Hematopoietic multipotent progenitor cell treated with erythropoietin and hydrocortisone succinate and interleukin-3 and kit ligand, for 15 days (in vitro differentiated cells): ENCODE results near the gene CDCA5.

ENCODE experiments used
- DNase-seq: peaks from one replicate; pipeline ENCODE4 v3.0.0-alpha.2; 2015; ENCODE audit warnings: low spot score

CDCA5 gene

DNA sequence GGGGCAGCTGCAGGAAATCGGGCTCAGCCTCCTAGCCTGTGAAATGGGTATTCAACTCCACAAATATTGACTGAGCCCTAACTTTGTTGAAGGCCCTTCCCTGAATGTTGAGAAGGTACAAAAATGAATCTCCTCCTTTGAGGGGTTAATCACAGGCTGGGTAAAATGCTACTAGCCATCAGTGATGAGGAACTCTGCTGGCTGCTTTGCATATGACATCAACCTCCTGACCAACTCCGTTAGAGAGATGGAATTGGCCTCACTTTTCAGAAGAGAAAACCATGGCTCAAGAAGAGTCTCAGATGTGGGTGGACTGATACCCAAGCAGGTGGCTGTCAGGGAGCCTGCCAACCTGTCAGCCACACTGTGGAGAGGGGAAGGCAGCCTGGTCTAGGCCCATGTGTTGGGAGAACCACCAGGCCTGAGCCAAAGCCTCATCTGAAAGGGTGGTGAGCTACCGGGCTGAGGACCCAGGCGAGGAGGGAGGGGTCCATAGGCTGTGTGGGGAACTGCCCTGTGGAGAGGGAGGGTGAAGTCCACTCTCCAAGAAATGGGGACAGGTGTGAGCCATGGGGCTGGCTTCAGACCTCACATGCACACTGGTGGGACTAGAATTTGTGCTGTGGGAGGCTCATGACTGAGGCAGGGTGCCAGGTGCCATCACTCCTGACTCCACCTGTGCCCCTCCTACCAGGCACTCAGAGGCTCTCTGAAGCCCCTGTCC, 11.8 kb downstream of the CDCA5 start:
- no peak for DNase-seq

DNA sequence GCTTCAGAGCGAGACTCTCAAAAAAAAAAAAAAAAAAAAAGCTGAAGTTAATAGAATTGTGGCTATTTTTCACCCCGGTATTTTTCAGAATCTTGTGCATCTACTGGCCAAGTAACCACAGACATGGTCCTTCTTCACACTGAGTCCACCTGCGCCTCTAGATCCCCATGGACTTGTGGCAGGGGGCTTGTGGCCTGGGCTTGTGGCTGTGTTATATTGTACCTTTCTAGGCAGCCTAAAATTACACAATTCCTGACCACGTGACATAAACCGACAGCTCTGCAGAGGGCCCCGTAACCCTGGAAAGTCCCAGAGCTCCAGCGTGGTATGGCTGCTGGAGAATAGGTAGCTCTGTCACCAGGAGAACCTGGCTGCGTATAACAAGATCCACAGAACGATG, 14.6 kb downstream of the CDCA5 start:
- no peak for DNase-seq

DNA sequence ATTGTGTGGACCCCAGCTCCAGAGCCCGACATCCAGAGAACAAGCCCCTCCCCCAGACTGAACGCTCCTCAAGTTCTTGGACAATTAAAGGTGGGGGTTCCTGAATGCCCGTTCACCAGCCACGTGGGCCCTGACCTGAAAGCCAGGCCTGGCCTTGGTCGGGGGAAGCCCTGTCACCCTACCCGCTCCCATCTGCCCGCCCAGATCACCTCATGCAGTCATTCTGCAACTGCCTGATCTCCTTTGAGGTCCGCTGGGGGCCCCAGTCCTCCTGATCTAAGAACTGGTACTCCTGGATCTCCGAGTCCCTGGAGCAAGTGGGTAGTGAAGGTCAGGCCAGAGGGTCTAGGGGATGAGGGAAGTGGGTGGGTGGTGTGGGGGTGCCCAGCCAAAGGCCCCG, 16.4 kb downstream of the CDCA5 start:
- no peak for DNase-seq

DNA sequence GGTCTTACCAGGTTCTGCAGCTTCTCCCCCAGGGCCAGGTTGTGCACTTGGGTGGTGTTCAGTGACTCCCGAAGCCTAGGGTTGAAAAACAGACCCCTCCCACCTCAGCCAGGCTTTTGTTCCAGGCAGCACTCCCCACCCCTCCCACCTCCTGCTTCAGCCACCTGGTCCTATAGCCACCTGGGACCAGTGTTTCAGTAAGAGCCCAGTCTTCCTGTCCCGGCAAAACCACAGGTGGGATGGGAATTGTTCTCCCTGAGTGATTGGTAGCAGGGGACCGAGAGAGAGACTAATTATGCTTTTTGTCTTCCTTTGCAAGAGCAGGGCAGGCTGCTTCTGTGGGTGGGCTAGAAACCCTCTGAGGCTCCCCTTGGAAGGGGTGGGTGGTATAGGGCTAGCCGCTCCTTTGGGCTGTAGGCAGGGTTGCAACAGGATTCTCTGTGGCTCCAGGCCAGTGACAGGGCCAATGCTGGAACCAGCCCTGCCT, 17.0 kb downstream of the CDCA5 start:
- DNase-seq, result no peak

DNA sequence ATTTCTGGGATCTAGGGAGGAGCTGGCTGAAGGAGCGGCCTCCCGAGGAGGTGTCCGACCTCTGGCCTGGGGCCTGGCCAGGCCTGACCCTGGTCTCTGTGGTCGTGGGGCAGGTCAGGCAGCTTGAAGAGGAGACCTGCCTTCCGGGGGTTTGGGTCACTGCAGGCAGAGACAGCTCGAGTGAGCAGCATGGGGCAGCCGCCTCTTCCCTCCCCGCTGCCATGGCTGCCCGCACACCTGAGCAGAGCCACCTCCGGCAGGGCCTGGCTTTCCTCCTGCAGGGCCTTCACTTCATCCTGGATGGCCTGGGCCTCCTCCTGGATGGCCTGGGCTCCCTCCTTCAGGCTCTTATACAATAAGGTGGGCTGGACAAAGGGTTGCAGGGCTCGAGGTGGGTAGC, 17.5 kb downstream of the CDCA5 start:
- no peak for DNase-seq

DNA sequence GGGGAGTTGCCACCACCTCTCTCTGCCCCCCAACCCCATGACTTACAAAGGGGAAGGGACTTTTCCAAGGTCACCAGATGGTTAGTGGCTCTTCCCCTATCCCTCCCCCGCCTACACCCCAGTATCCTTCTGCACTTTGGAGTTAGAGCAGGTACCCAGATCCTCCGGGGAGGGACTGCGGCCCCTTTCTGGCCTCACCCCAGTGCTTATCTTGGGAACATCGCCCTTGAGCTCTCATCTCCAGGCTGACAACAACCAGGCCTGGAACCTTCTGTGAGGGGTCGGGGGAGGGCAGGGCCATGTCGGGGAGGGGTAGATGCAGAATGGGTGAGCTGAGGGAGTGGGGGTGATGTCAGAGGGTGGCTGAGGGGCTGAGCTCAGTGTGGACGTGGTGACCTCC, 18.0 kb downstream of the CDCA5 start:
- no peak for DNase-seq

DNA sequence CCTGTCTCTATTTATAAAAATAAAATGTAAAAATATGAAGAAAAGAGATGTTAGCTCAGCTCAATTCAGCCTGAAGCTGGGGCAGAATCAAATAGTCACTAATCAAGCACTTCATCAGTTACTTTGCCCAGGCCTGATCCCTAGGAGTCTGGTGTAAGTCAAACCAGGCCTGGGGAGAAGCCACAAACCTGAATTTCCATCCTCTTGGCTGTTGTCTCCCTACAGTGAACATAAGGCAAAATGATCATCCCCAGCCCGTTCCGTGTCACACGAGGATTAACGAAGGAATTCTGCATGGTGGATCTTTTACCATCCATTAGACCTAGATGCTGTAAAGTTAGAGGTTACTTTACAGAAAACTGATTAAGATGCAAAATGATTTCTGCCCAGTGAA, 19.0 kb downstream of the CDCA5 start:
- no peak for DNase-seq

DNA sequence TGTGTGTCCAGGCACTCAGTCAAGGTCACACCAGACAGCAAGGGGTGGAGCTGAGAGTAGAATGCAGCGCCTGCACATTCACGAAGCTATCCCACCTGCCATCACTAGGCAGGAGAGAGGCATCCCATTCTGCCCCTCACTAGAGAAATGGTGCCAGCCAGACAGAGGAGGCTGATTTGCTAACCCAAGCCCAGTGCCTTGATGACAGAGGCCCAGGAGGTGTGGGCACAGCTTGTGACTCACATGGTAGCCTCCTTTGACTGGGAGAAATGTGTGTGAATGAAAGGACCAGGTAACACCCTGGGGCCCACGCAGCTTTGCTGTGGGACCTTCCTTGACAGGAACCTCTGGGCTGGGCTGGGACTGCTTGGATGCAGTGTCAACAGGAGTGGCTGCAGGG, 20.3 kb downstream of the CDCA5 start:
- DNase-seq, result no peak

DNA sequence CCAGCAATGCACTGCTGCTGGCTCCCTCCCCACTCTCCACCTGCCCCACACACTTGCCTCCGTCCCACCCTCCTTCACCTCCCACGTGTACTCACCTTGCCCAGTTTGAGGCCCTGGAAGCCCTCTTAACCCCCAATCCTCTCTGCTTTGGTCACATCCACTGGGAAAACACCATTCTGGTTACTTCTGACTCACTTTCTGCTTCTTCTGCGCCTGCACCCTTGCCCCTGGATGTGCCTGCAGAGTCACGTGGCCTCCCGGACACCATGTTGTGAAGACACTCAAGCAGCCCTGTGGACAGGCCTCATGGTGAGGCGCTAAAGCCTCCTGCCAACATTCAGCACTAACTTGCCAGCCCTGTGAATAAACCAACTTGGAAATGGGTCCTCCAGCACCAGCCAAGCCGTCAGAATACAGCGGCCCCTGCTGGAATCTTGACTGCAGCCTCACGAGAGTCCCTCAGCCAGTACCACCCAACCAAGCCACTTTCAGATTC, 22.9 kb downstream of the CDCA5 start:
- peak; percentile 38 for DNase-seq

DNA sequence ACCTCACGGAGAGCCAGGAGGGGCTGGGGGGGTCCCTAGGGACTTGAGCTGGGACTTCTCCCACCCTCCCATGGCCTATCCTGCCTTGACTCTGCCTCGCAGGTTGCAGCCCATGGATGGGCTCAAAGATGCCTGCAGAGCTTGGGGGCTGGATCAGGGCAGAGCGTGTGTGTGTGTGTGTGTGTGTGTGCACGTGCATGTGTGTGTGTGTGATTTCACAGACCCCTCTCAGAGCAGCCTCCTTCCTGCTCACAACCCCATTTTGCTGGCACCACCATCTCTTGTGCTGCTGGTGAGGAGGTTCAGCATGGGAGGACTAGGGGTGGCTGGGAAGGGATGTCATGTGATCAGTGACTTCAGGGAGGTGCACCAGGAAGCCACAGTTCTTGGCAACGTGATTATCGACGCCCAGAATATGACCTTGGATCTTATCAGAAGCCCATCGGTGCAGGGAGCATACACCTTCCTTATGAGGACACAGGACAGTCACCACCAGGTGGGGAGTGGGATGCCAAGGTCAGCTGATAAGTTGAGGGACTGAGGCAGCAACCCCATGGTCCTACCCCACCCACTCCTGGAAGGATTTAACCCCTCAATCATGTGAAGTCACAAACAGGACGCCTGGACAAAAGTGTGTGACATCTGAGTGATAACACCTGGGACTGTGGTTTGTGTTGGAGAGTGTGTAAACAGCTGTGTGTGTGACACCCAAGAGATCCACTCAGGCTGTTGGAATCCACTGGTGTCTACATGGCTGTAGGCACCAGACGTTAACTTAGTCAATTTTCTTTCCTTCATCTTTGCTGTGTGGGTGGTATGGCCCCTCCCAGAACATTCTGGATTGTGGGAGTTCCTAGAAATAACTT, 23.6 kb downstream of the CDCA5 start:
- DNase-seq, result no peak

DNA sequence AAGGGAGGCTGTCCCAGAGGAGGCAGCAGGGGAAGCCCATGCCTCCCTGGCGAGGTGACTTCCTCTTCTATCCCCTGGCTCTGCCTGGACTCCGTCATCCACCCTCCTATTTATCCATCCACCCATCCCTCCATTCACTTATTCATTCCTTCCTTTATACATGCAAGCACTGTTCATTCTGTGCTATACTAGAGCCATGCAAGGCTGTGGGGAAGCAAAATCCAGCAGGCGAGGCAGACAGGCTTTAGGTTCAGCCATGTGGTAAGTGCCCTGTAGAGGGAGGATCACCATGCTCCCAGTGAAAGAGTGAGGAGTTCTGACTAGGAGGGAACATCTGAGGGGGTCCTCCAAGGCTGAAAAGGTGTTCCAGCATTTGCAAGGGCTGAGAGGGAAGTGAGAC, 24.3 kb downstream of the CDCA5 start:
- DNase-seq, result no peak

DNA sequence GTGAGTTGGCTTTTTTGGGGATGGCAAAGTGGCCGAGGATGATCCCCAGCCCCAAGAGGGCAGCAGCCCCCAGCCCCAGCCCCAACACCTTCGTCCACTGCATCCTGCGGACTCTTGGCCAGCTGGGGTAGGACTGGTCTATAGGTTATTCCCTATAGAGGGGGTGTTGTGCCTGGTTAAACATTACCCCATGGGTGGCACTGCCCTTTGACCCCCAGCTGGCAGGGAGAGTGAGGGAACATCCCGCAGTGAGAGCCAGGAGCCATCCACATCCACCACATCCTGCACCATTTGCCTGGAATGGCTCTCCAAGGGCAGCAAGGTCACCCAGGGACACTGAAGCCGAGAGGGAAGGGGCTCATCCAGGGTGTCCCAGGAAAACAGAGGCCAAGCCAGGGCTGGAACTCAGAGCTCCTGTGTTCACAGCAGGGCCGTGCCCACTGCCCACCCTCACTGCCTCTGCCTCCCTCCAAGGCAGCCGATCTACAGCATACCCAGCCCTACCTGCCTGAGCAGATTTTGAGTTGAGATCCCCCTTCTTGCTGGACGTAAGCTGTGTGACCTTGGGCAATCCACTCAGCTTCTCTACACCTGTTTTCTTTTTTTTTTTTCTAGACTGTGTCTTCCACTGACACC, 25.3 kb downstream of the CDCA5 start, which contains the start of gene NAALADL1:
Gene NAALADL1 (minus strand): TSS at position 135 of the 636 bp plus-strand sequence. CDS start 32 bp downstream, at position 103.
- DNase-seq, result no peak

DNA sequence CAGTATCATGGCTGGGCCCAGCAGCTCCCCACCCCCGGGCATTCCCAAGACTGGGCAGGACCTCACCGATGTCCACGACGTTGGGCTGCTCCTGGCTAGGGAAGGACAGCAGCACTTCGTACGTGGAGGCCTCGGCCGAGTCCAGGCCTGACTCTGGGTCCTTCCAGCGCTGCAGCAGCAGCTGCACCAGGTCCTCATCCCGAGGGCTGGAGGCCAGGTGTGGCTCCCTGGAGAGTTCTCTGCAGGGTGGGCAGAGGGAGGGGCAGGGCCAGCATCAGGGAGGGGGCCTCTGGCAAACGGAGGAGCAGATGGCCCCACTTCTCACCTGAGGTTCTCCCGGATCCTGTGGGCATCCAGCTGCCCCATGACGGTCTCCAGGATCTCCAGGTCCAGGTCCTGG, 25.8 kb downstream of the CDCA5 start:
- DNase-seq, result no peak

DNA sequence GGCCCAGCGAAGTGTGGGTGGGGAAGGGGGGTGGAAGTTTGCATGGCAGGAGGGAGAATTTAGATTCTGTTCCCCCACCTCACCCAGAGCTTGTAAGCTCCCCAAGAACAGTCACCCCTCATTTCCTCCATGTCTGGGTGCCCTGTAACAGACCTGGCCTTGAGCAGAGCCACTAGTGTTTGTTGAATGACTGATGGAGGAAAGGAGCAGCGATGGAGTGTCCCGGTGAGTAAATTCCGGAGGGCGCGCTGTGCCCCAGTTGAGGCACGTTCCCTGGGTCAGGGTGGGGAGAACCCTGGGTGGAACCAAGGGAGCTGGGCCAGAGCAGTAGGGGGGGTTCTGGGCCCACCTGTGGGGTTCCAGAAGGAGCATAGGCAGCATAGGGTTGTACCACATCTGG, 26.3 kb downstream of the CDCA5 start:
- no peak for DNase-seq

DNA sequence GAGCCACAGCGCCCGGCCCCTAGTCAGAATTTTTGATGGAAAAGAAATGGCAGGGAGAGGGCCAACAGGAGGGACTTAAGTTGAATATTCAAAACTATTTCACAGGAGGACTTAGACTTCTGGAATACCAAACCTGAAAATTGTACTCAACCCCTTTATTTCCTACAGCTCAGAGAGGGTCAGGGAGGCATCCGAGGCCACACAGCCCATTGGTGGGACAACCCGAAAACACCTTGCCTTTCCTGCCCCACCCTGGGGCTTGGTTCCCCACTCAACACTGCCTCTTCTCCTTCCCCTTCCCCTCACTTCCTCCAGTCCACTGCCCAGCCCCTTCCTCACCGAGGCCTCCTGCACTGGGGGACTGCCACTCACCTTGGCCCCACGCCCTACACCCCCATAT, 26.8 kb downstream of the CDCA5 start:
- DNase-seq, result no peak

DNA sequence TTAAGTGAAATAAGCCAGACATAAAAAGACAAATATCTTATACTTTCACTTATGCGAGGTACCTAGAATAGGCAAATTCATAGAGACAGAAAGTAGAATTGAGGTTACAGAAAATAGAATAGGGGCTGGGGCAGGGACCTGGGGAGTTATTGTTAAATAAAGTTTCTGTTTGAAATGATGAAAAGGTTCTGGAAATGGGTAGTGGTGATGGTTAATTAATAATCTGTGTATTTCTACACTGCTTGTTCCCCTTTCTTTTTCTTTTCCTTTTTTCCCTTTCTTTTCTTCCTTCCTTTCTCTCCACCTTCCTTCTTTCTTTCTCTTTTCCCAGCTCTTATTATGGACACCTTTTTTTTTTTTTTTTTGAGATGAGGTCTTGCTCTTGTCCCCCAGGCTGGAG, 28.3 kb downstream of the CDCA5 start:
- DNase-seq, result no peak

DNA sequence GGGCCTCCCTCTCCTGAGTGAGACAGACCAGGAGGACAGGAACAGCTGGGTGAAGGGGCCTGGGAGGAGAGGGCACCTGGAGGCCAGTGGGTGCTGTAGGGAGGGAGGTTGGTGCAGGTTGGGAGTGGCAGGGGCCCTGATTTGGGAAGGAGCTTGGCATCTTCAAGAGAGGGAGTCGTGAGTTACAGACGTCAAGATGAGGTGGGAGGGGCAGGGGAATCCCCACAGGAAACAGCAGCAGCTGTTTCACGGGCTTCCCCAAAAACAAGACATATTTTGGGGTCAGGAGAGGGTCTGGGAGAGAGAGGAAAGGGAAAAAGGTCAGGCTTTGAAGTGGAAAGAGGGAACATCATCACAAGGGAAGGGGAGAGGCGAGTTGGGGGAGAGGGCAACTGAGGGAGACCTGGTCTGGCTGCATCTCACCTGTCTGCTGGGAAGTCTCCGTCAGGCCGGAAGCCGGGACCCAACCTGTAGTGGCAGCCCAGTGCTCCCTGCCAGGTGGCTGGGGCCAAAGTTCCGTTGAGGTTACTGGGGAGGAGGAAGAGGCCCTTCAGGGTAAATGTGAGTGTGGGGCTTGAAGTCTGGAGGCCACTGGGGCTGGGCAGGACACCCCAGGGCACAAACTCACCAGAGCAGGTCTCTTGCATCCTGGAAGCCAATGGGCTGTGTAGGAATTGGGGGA, 29.9 kb downstream of the CDCA5 start:
- DNase-seq, result no peak

DNA sequence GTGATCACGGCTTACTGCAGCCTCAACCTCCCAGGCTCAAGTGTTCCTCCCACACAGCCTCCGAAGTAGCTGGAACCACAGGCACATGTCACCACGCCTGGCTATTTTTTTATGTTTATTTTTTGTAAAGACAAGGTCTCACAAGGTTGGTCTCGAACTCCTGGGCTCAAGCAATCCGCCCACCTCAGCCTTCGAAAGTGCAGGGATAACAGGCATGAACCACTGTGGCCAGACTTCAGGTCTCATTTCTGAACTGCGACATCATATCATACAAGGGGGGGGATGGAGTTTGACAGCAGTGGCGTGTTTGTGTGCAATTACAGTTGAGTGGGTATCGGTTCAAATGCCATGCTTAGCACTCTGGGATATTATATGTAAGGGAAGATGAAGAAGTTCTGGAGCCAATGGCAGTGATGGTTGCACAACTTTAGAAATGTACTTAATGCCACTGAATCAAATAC, 32.4 kb downstream of the CDCA5 start:
- DNase-seq, result no peak

DNA sequence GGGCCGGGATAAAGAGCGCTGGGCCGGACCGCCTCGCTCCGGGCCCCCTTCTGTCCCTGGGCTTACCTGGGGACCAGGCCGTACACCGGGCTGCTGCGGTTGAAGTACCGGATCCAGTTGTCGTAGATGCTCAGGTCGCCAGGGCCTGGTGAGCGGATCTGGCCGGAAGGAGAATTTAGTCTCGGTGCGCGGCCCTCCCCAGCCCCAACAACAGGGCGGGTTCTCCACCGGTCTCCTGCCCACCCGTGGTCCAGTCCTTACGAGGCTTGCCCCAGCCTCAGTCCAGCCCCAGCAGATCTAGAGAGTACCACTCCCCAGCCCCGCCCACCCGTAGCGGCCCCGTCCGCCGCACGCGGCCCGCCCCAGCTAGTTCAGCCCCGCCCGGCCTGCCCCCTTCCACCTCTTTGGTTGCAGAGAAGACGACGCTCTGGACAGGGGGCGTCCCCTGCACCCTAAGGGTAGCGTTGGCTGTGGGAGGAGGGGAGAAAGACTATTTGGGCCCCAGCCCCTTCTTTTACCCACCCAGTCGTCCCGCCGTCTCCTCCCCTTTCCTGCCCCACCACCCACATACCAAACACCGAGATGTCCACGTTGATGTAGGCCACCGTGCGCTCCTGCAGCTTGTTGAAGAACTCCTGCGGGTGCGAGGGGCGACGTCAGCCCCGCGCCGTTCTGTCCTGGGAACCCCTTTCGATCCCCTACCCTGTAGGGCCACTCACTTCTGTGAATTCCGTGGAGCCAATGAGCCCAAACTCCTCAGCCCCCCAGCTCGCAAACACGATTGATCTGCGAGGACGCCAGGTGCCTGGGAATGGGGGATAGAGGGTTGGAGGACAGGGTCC, 36.0 kb downstream of the CDCA5 start:
- no peak for DNase-seq

DNA sequence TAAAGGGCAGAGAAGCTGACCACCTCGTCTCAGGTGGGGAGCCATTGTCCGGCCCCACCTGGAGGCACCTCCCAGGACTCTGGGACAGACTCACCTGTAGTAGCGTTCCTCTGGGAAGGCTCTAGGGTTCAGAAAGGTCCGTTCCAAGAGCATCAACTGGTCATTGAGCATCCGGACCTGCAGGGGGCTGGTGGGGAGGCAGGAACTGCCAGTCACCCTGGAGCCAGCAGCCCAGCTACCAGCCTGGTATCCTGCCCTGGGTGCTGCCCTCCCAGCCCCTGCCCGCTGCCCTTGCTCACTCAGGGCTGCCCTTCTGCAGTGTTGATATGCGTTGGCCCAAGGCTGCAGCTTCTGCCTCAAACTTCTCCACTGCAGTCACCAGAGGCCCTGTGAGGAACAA, 38.1 kb downstream of the CDCA5 start:
- no peak for DNase-seq

DNA sequence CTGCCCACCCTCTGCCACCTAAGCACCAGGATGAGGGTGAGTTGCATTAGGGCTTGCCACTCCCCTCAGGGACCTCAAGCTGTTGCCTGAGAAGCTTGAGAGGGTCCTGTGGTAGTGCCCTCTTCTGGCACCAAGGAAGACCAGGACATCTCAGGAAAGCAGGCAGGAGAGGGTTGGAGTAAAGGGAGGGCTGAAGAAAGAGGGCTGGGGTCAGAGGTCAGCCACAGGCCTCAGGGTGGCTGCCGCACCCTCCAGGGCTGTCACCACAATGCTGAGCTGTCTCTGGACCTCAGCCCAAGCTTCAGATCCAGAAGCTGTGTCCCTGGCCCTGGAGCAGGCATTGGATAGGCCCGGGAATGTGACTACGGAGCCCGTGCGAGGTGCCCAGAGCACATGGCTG, 38.8 kb downstream of the CDCA5 start:
- no peak for DNase-seq
